HepG2 (cell line): Measurements from ENCODE around the gene SLC4A2. TPM values are rescaled to one million over a fixed set of nuclear protein-coding genes. Genes with fewer than 3 reads are reported as not detected.
A peak's percentile ranks its signal among the peaks of the same experiment; 100 is the strongest.

Experiments used
- CERS6 ChIP-seq: sonication (generic); formaldehyde crosslinking; IDR thresholded peaks from 2 replicates; pipeline ENCODE4 v1.5.0; 2020; ENCODE audit warnings: missing genetic modification reagents
- CTCF ChIP-seq: sonication (generic); formaldehyde crosslinking; IDR thresholded peaks from 2 replicates; pipeline ENCODE4 v1.5.0; 2020; ENCODE audit warnings: mild to moderate bottlenecking, missing genetic modification reagents, moderate library complexity
- FLYWCH1 ChIP-seq: sonication (generic); formaldehyde crosslinking; IDR thresholded peaks from 2 replicates; pipeline ENCODE4 v1.8.1; 2023; ENCODE audit warnings: mild to moderate bottlenecking, missing genetic modification reagents
- GMEB2 ChIP-seq: IDR thresholded peaks from 2 replicates; pipeline ENCODE4 v1.6.1; 2016; ENCODE audit warnings: missing biosample characterization, missing genetic modification reagents, low read depth
- HIVEP1 ChIP-seq: sonication (generic); formaldehyde crosslinking; IDR thresholded peaks from 2 replicates; pipeline ENCODE4 v1.4.0; 2020; ENCODE audit warnings: mild to moderate bottlenecking, missing genetic modification reagents
- HNRNPUL1 ChIP-seq: fragments of 200-400 bp; formaldehyde crosslinking; IDR thresholded peaks from 2 replicates; pipeline ENCODE4 v1.6.1; 2017; ENCODE audit warnings: low read depth, mild to moderate bottlenecking, low read length, moderate library complexity
- KAT7 ChIP-seq: IDR thresholded peaks from 2 replicates; pipeline ENCODE4 v1.6.1; 2018; ENCODE audit warnings: borderline replicate concordance, missing compliant biosample characterization
- PAXIP1 ChIP-seq: sonication (generic); formaldehyde crosslinking; conservative IDR thresholded peaks from 2 replicates; pipeline ENCODE4 v1.4.0; 2020; ENCODE audit warnings: mild to moderate bottlenecking, missing genetic modification reagents, moderate library complexity
- REPIN1 ChIP-seq: sonication (generic); formaldehyde crosslinking; IDR thresholded peaks from 2 replicates; pipeline ENCODE4 v1.8.0; 2022; ENCODE audit warnings: missing genetic modification reagents, low read depth, mild to moderate bottlenecking, borderline replicate concordance
- THAP8 ChIP-seq: sonication (generic); formaldehyde crosslinking; IDR thresholded peaks from 2 replicates; pipeline ENCODE4 v1.5.1; 2020; ENCODE audit warnings: missing genetic modification reagents, mild to moderate bottlenecking, borderline replicate concordance
- THAP9 ChIP-seq: sonication (generic); formaldehyde crosslinking; IDR thresholded peaks from 2 replicates; pipeline ENCODE4; 2020; ENCODE audit warnings: missing genetic modification reagents, mild to moderate bottlenecking, borderline replicate concordance
- YEATS2 ChIP-seq: sonication (generic); formaldehyde crosslinking; IDR thresholded peaks from 2 replicates; pipeline ENCODE4 v1.4.0; 2020; ENCODE audit warnings: missing genetic modification reagents, borderline replicate concordance
- ZNF225 ChIP-seq: sonication (generic); formaldehyde crosslinking; IDR thresholded peaks from 2 replicates; pipeline ENCODE4 v1.4.0; 2020; ENCODE audit warnings: mild to moderate bottlenecking, missing genetic modification reagents
- ZNF468 ChIP-seq: sonication (generic); formaldehyde crosslinking; IDR thresholded peaks from 2 replicates; pipeline ENCODE4 v1.8.0; 2022; ENCODE audit warnings: mild to moderate bottlenecking, moderate library complexity, missing genetic modification reagents
- ZNF484 ChIP-seq: sonication (generic); formaldehyde crosslinking; IDR thresholded peaks from 2 replicates; pipeline ENCODE4 v1.5.1; 2020; ENCODE audit warnings: mild to moderate bottlenecking, low read depth, missing genetic modification reagents, borderline replicate concordance
- ZNF496 ChIP-seq: sonication (generic); formaldehyde crosslinking; IDR thresholded peaks from 2 replicates; pipeline ENCODE4 v1.8.1; 2023; ENCODE audit warnings: mild to moderate bottlenecking, moderate library complexity, missing genetic modification reagents; ENCODE audit not compliant: insufficient replicate concordance
- polyA plus RNA-seq, 8 experiments: library from polyadenylated mRNA; depleted of rRNA in 3 of 8; stranded (reverse) in 7 of 8; unstranded in 1 of 8; fragments of >200 nt; fragmentation: Illumina TruSeq in 4 of 8; extraction: Trizol in 4 of 8; gene quantifications; 2 replicates each; pipeline versions ENCODE4 v1.2.1 to v1.2.3, GENCODE V29; 2011 to 2016; ENCODE audit warnings: low read depth in 4 of 8, missing spikeins in 1 of 8, mixed read lengths in 1 of 8; ENCODE audit not compliant: insufficient read depth in 1 of 8
- total RNA-seq, 5 experiments: library from RNA; depleted of rRNA; stranded (reverse); fragments of >200 nt; fragmentation: Illumina TruSeq; extraction: Trizol; gene quantifications; 2 replicates each; pipeline ENCODE4 v1.2.3, GENCODE V29; 2016; ENCODE audit warnings: low read depth in 1 of 5

The SLC4A2 gene
- total and polyA plus RNA-seq, 2 of the 13 experiments (the other 11 are each of a cell fraction or from before 2014, with no cell fraction given) = 51.9 to 73.4 TPM

- TF ChIP-seq PAXIP1 (CRISPR knock-in tag) (peak; percentile 60; the same call in 1 of the 2 replicates), THAP9 (CRISPR knock-in tag) (peak; percentile 56; the same call in 1 of the 2 replicates), GMEB2 (CRISPR knock-in tag) (peak; percentile 88), CERS6 (CRISPR knock-in tag) (no peak), FLYWCH1 (no peak), YEATS2 (CRISPR knock-in tag) (peak; percentile 75; the same call in 1 of the 2 replicates), HIVEP1 (peak; percentile 69), ZNF468 (CRISPR knock-in tag) (no peak), ZNF496 (no peak), KAT7 (no peak; the same call in 1 of the 2 replicates), HNRNPUL1 (no peak), THAP8 (CRISPR knock-in tag) (no peak), CTCF (no peak), REPIN1 (CRISPR knock-in tag) (no peak; the same call in 1 of the 2 replicates), ZNF225 (CRISPR knock-in tag) (peak; percentile 39; the same call in 1 of the 2 replicates), ZNF484 (CRISPR knock-in tag) (no peak)
These were observed 1.2 kb upstream of the SLC4A2 start (continued) for GRCh38 chr7:151057989-151058780.
